ENCODE data around the gene ATP2C2.
"Not testable (repeated sequence)": the region's sequence is repeated elsewhere in the genome, so short reads cannot be mapped to it uniquely, and the experiment has no call there.

Gene ATP2C2

GRCh38 chr16:84414789-84415326 lies 46.5 kb downstream of the ATP2C2 start:
- no peak for DNase-seq
- H3K36me3 ChIP-seq (ENCODE audit: control insufficient read depth, insufficient read depth, low read length): no peaks in the 10 kb centered on the region
- no peak overlapping the region for H3K27ac ChIP-seq (ENCODE audit: insufficient read depth, low read length, poor library complexity, severe bottlenecking)
- H3K9me3 ChIP-seq (ENCODE audit: control insufficient read depth, low read length): no peaks in the 10 kb centered on the region
- H3K4me1 ChIP-seq (ENCODE audit: control insufficient read depth, insufficient read depth, low read length, poor library complexity, severe bottlenecking): no peaks in the 10 kb centered on the region
- no peaks in the 10 kb centered on the region for H3K27me3 ChIP-seq (replicated peaks; ENCODE audit: control insufficient read depth, insufficient read depth, low read length, poor library complexity, severe bottlenecking)
- no peak overlapping the region for H3K4me3 ChIP-seq (ENCODE audit: insufficient read depth, low read depth, low read length, poor library complexity, severe bottlenecking)

- Histone ChIP-seq H3K9me3 (ENCODE audit: control insufficient read depth, low read length) (no peaks in the 10 kb centered on the region), H3K27ac (ENCODE audit: insufficient read depth, low read length, poor library complexity, severe bottlenecking) (no peak overlapping the region), H3K4me1 (ENCODE audit: control insufficient read depth, insufficient read depth, low read length, poor library complexity, severe bottlenecking) (no peaks in the 10 kb centered on the region), H3K27me3 (replicated peaks; ENCODE audit: control insufficient read depth, insufficient read depth, low read length, poor library complexity, severe bottlenecking) (no peaks in the 10 kb centered on the region), H3K4me3 (ENCODE audit: insufficient read depth, low read depth, low read length, poor library complexity, severe bottlenecking) (no peak overlapping the region), H3K36me3 (ENCODE audit: control insufficient read depth, insufficient read depth, low read length) (no peaks in the 10 kb centered on the region)
- no peak for DNase-seq
These were observed 48.3 kb downstream of the ATP2C2 start for GRCh38 chr16:84416407-84417321.

- H3K36me3 ChIP-seq (ENCODE audit: control insufficient read depth, insufficient read depth, low read length): no peaks in the 10 kb centered on the region
- H3K4me3 ChIP-seq (ENCODE audit: insufficient read depth, low read depth, low read length, poor library complexity, severe bottlenecking): no peak overlapping the region
- no peaks in the 10 kb centered on the region for H3K4me1 ChIP-seq (ENCODE audit: control insufficient read depth, insufficient read depth, low read length, poor library complexity, severe bottlenecking)
- no peak overlapping the region for H3K27ac ChIP-seq (ENCODE audit: insufficient read depth, low read length, poor library complexity, severe bottlenecking)
- no peak for DNase-seq
- no peaks in the 10 kb centered on the region for H3K9me3 ChIP-seq (ENCODE audit: control insufficient read depth, low read length)
- no peaks in the 10 kb centered on the region for H3K27me3 ChIP-seq (replicated peaks; ENCODE audit: control insufficient read depth, insufficient read depth, low read length, poor library complexity, severe bottlenecking)
These were observed 49.9 kb downstream of the ATP2C2 start for GRCh38 chr16:84418056-84418849.

- Histone ChIP-seq H3K36me3 (ENCODE audit: control insufficient read depth, insufficient read depth, low read length) (no peaks in the 10 kb centered on the region), H3K27me3 (replicated peaks; ENCODE audit: control insufficient read depth, insufficient read depth, low read length, poor library complexity, severe bottlenecking) (no peaks in the 10 kb centered on the region), H3K27ac (ENCODE audit: insufficient read depth, low read length, poor library complexity, severe bottlenecking) (no peak overlapping the region), H3K9me3 (ENCODE audit: control insufficient read depth, low read length) (no peaks in the 10 kb centered on the region), H3K4me3 (ENCODE audit: insufficient read depth, low read depth, low read length, poor library complexity, severe bottlenecking) (no peak overlapping the region), H3K4me1 (ENCODE audit: control insufficient read depth, insufficient read depth, low read length, poor library complexity, severe bottlenecking) (no peaks in the 10 kb centered on the region)
- DNase-seq: no peak
These were observed 51.4 kb downstream of the ATP2C2 start for GRCh38 chr16:84419730-84420129.

GRCh38 chr16:84420556-84420955 lies 52.2 kb downstream of the ATP2C2 start:
- not testable (repeated sequence) for H3K27me3 ChIP-seq (replicated peaks; ENCODE audit: control insufficient read depth, insufficient read depth, low read length, poor library complexity, severe bottlenecking); H3K36me3 ChIP-seq (ENCODE audit: control insufficient read depth, insufficient read depth, low read length); H3K4me1 ChIP-seq (ENCODE audit: control insufficient read depth, insufficient read depth, low read length, poor library complexity, severe bottlenecking); DNase-seq; H3K4me3 ChIP-seq (ENCODE audit: insufficient read depth, low read depth, low read length, poor library complexity, severe bottlenecking); H3K27ac ChIP-seq (ENCODE audit: insufficient read depth, low read length, poor library complexity, severe bottlenecking); H3K9me3 ChIP-seq (ENCODE audit: control insufficient read depth, low read length)

GRCh38 chr16:84421081-84421937 lies 53.0 kb downstream of the ATP2C2 start:
- no peaks in the 10 kb centered on the region for H3K27me3 ChIP-seq (replicated peaks; ENCODE audit: control insufficient read depth, insufficient read depth, low read length, poor library complexity, severe bottlenecking)
- H3K4me3 ChIP-seq (ENCODE audit: insufficient read depth, low read depth, low read length, poor library complexity, severe bottlenecking): no peak overlapping the region
- H3K27ac ChIP-seq (ENCODE audit: insufficient read depth, low read length, poor library complexity, severe bottlenecking): no peak overlapping the region
- no peaks in the 10 kb centered on the region for H3K9me3 ChIP-seq (ENCODE audit: control insufficient read depth, low read length)
- no peaks in the 10 kb centered on the region for H3K36me3 ChIP-seq (ENCODE audit: control insufficient read depth, insufficient read depth, low read length)
- no peak for DNase-seq
- H3K4me1 ChIP-seq (ENCODE audit: control insufficient read depth, insufficient read depth, low read length, poor library complexity, severe bottlenecking): no peaks in the 10 kb centered on the region

- no peaks in the 10 kb centered on the region for H3K36me3 ChIP-seq (ENCODE audit: control insufficient read depth, insufficient read depth, low read length)
- H3K4me3 ChIP-seq (ENCODE audit: insufficient read depth, low read depth, low read length, poor library complexity, severe bottlenecking): no peak overlapping the region
- no peaks in the 10 kb centered on the region for H3K4me1 ChIP-seq (ENCODE audit: control insufficient read depth, insufficient read depth, low read length, poor library complexity, severe bottlenecking)
- H3K9me3 ChIP-seq (ENCODE audit: control insufficient read depth, low read length): no peaks in the 10 kb centered on the region
- no peak for DNase-seq
- no peak overlapping the region for H3K27ac ChIP-seq (ENCODE audit: insufficient read depth, low read length, poor library complexity, severe bottlenecking)
- no peaks in the 10 kb centered on the region for H3K27me3 ChIP-seq (replicated peaks; ENCODE audit: control insufficient read depth, insufficient read depth, low read length, poor library complexity, severe bottlenecking)
These were observed 53.5 kb downstream of the ATP2C2 start for GRCh38 chr16:84421938-84422220.

- no peaks in the 10 kb centered on the region for H3K9me3 ChIP-seq (ENCODE audit: control insufficient read depth, low read length)
- H3K27ac ChIP-seq (ENCODE audit: insufficient read depth, low read length, poor library complexity, severe bottlenecking): no peak overlapping the region
- no peaks in the 10 kb centered on the region for H3K4me1 ChIP-seq (ENCODE audit: control insufficient read depth, insufficient read depth, low read length, poor library complexity, severe bottlenecking)
- H3K36me3 ChIP-seq (ENCODE audit: control insufficient read depth, insufficient read depth, low read length): no peaks in the 10 kb centered on the region
- no peak overlapping the region for H3K4me3 ChIP-seq (ENCODE audit: insufficient read depth, low read depth, low read length, poor library complexity, severe bottlenecking)
- H3K27me3 ChIP-seq (replicated peaks; ENCODE audit: control insufficient read depth, insufficient read depth, low read length, poor library complexity, severe bottlenecking): no peaks in the 10 kb centered on the region
- DNase-seq: no peak
These were observed 55.1 kb downstream of the ATP2C2 start for GRCh38 chr16:84423416-84423837.

- Histone ChIP-seq H3K27ac (ENCODE audit: insufficient read depth, low read length, poor library complexity, severe bottlenecking) (no peak overlapping the region), H3K36me3 (ENCODE audit: control insufficient read depth, insufficient read depth, low read length) (no peaks in the 10 kb centered on the region), H3K4me1 (ENCODE audit: control insufficient read depth, insufficient read depth, low read length, poor library complexity, severe bottlenecking) (no peaks in the 10 kb centered on the region), H3K9me3 (ENCODE audit: control insufficient read depth, low read length) (no peaks in the 10 kb centered on the region), H3K27me3 (replicated peaks; ENCODE audit: control insufficient read depth, insufficient read depth, low read length, poor library complexity, severe bottlenecking) (no peaks in the 10 kb centered on the region), H3K4me3 (ENCODE audit: insufficient read depth, low read depth, low read length, poor library complexity, severe bottlenecking) (no peak overlapping the region)
- DNase-seq: no peak
These were observed 57.4 kb downstream of the ATP2C2 start for GRCh38 chr16:84425696-84426095.

Measured in effector memory CD4-positive, alpha-beta T cell (primary cell).